Lung (tissue), 12 donors: ENCODE data around the gene MAN2B2. TPM values are rescaled to one million over a fixed set of nuclear protein-coding genes. Genes with fewer than 3 reads are reported as not detected.

Source experiments
- ATAC-seq: fragments of 200-7000 bp; cut with Tn5 transposase; one replicate; pipeline ENCODE4 v1.9.1; 2020; ENCODE audit warnings: moderate number of reproducible peaks; ENCODE audit not compliant: insufficient read depth, low FRiP score
- DNase-seq, 3 donors: peaks; one replicate each; pipeline ENCODE4 v3.0.0-alpha.2; 2013 to 2017
- H3K27ac ChIP-seq, 2 donors: one replicate each; pipeline ENCODE4 v1.5.1; 2013; ENCODE audit warnings: mild to moderate bottlenecking in 2 of 2, moderate library complexity in 2 of 2, control low read depth in 1 of 2, inconsistent platforms in 1 of 2, low read depth in 1 of 2, low read length in 1 of 2
- H3K27me3 ChIP-seq, 3 donors: one replicate each; pipeline ENCODE4 v1.5.1; 2013; ENCODE audit warnings: low read length in 2 of 3; ENCODE audit not compliant: control insufficient read depth in 3 of 3, insufficient read depth in 3 of 3
- H3K36me3 ChIP-seq, 4 donors: one replicate each; pipeline ENCODE4 v1.5.1; 2013; ENCODE audit warnings: low read length in 4 of 4, mild to moderate bottlenecking in 1 of 4, moderate library complexity in 1 of 4; ENCODE audit not compliant: control insufficient read depth in 4 of 4, insufficient read depth in 4 of 4
- H3K4me1 ChIP-seq, 5 donors: one replicate each; pipeline ENCODE4 v1.5.1; 2013; ENCODE audit warnings: low read length in 5 of 5, mild to moderate bottlenecking in 2 of 5, moderate library complexity in 1 of 5; ENCODE audit not compliant: control insufficient read depth in 5 of 5, insufficient read depth in 5 of 5
- H3K4me3 ChIP-seq: one replicate; pipeline ENCODE4 v1.5.1; 2013; ENCODE audit warnings: mild to moderate bottlenecking, control low read depth, moderate library complexity
- H3K9ac ChIP-seq, 2 donors: one replicate each; pipeline ENCODE4 v1.5.1; 2013; ENCODE audit warnings: low read length in 2 of 2, control low read depth in 1 of 2; ENCODE audit not compliant: insufficient read depth in 1 of 2
- H3K9me3 ChIP-seq, 4 donors: one replicate each; pipeline ENCODE4 v1.5.1; 2013; ENCODE audit warnings: low read length in 3 of 4, mild to moderate bottlenecking in 1 of 4, moderate library complexity in 1 of 4; ENCODE audit not compliant: control insufficient read depth in 4 of 4, insufficient read depth in 3 of 4
- CTCF ChIP-seq: IDR thresholded peaks from 2 replicates; pipeline ENCODE4 v1.5.1; 2012; ENCODE audit warnings: mild to moderate bottlenecking; ENCODE audit errors: control extremely low read depth, extremely low read depth
- WGBS, 2 donors: extraction: QIAGEN DNeasy Blood & Tissue Kit; methylation state at CpG; one replicate each; pipeline ENCODE4 v1.1.7; 2013; 5-methylcytosine and 5-hydroxymethylcytosine counted together
- polyA plus RNA-seq, 2 donors: library from polyadenylated mRNA; stranded (reverse); fragments of 200-250 nt; gene quantifications; one replicate each; pipeline ENCODE4 v1.2.1, GENCODE V29; 2013
- total RNA-seq, 2 donors: library from RNA; depleted of rRNA in 1 of 2; stranded (reverse); fragments of >200 nt in 1 of 2; gene quantifications; one replicate each; pipeline ENCODE4 v1.2.1, GENCODE V29; 2014 to 2021
- donor health status: control.
- donor health status: control.
- donor health status: Bipolar disorder and iron deficiency.
- donor health status: healthy.
- donor health status: DM: yes; HTN: yes; CAD: no.

MAN2B2 gene
- total and polyA plus RNA-seq, 4 donors = 6.5 to 36.1 (median 16.5) TPM

- H3K27me3 ChIP-seq = peaks cover 0 to 9% (median 0%) of the 10 kb centered on the region in 3 donors
- H3K27ac ChIP-seq = no peak overlapping the region
- no peak for ATAC-seq
- TF ChIP-seq CTCF = no peak
- H3K36me3 ChIP-seq = no peaks in the 10 kb centered on the region
- H3K4me3 ChIP-seq = no peak overlapping the region
- H3K4me1 ChIP-seq = no peaks in the 10 kb centered on the region
- H3K9me3 ChIP-seq = peaks cover 0 to 16% (median 0%) of the 10 kb centered on the region in 4 donors
- WGBS, 2 donors = 80 to 81% methylated on average over 13 of the region's 13 CpGs
- no peak overlapping the region for H3K9ac ChIP-seq
- no peak for DNase-seq
Observed at GRCh38 chr4:6539009-6539764, 35.8 kb upstream of the MAN2B2 start.

- Histone ChIP-seq H3K27me3 (peaks cover 0 to 9% (median 0%) of the 10 kb centered on the region in 3 donors), H3K4me1 (no peaks in the 10 kb centered on the region)
Observed at GRCh38 chr4:6540879-6541278, 34.1 kb upstream of the MAN2B2 start.

GRCh38 chr4:6541789-6542188 is 33.2 kb upstream of the MAN2B2 start:
- Histone ChIP-seq H3K9me3 (peaks cover 0 to 16% (median 0%) of the 10 kb centered on the region in 4 donors), H3K27ac (no peak overlapping the region), H3K9ac (no peak overlapping the region), H3K4me1 (no peaks in the 10 kb centered on the region), H3K27me3 (peaks cover 0 to 9% (median 0%) of the 10 kb centered on the region in 3 donors), H3K36me3 (no peaks in the 10 kb centered on the region), H3K4me3 (no peak overlapping the region)
- 62 to 71% methylated on average over 6 of the region's 6 CpGs for WGBS, 2 donors
- TF ChIP-seq CTCF = no peak
- ATAC-seq = no peak
- DNase-seq = no peak

More at GRCh38 chr4:6540879-6541278, 34.1 kb upstream of the MAN2B2 start:
- TF ChIP-seq CTCF = no peak
- no peak for ATAC-seq
- no peaks in the 10 kb centered on the region for H3K36me3 ChIP-seq
- H3K9ac ChIP-seq = no peak overlapping the region
- H3K9me3 ChIP-seq = peaks cover 0 to 16% (median 0%) of the 10 kb centered on the region in 4 donors
- DNase-seq = no peak
- H3K4me3 ChIP-seq = no peak overlapping the region
- no peak overlapping the region for H3K27ac ChIP-seq
